Pancreas (tissue), 10 donors: ENCODE measurements around the gene CSHL1. TPM values are rescaled to one million over a fixed set of nuclear protein-coding genes. Genes with fewer than 3 reads are reported as not detected.
A peak's percentile ranks its signal among the peaks of the same experiment; 100 is the strongest.
"Not testable (repeated sequence)": the region's sequence is repeated elsewhere in the genome, so short reads cannot be mapped to it uniquely, and the experiment has no call there.

ENCODE experiments used
- ATAC-seq, 4 donors: fragments of 200-7000 bp; cut with Tn5 transposase; one replicate each; pipeline versions ENCODE4 v1.8.0 to v1.9.1; 2020; ENCODE audit warnings: mild to moderate bottlenecking in 4 of 4, moderate library complexity in 4 of 4
- DNase-seq, 6 donors: peaks; one replicate each; pipeline ENCODE4 v3.0.0-alpha.2; 2020
- FAIRE-seq: peaks from 2 replicates; lab custom pipeline; 2012; peaks lifted over from hg19 to GRCh38; lab: Jason Lieb, UNC
- H3K27ac ChIP-seq, 4 donors: fragments of 200-600 bp; sonication (generic); 1 replicate in 3 of 4; 2 replicates in 1 of 4; pipeline versions ENCODE4 v1.5.0 to v1.8.0; 2020
- H3K27me3 ChIP-seq, 4 donors: fragments of 200-600 bp; one replicate each; pipeline ENCODE4 v1.8.0; 2021
- H3K36me3 ChIP-seq, 3 donors: fragments of 200-600 bp; sonication (generic) in 1 of 3; one replicate each; pipeline versions ENCODE4 v1.5.0 to v1.8.0; 2020 to 2021
- H3K4me1 ChIP-seq, 3 donors: fragments of 200-600 bp; one replicate each; pipeline ENCODE4 v1.8.0; 2021
- H3K4me3 ChIP-seq, 4 donors: fragments of 200-600 bp; sonication (generic) in 2 of 4; one replicate each; pipeline versions ENCODE4 v1.5.0 to v1.8.0; 2020 to 2021
- H3K9me3 ChIP-seq, 4 donors: fragments of 200-600 bp; one replicate each; pipeline ENCODE4 v1.8.0; 2021
- WGBS, 2 donors: extraction: QIAGEN DNeasy Blood & Tissue Kit; methylation state at CpG; one replicate each; pipeline ENCODE4 v1.1.7; 2013; 5-methylcytosine and 5-hydroxymethylcytosine counted together
- intact Hi-C, 3 donors: fragments of 100-400 bp; cut with DNase I; formaldehyde crosslinking; loops; one replicate each; pipeline versions ENCODE4 v1.11.1 to v1.14.2; 2022
- polyA plus RNA-seq, 2 donors: library from polyadenylated mRNA; stranded (reverse); fragments of 200-250 nt; gene quantifications; one replicate each; pipeline ENCODE4 v1.2.3, GENCODE V29; 2013
- total RNA-seq, 6 donors: library from RNA; stranded (reverse); fragmentation: NEBNext Ultra II Directional in 4 of 6; extraction: Animal tissue kit (Norgen Biotek cat#: 25700) in 4 of 6; gene quantifications; one replicate each; pipeline versions ENCODE4 v1.2.1 to v1.2.4, GENCODE V29; 2021 to 2023
- TF ChIP-seq, protein P1 (sequence below), 4 donors: fragments of 200-600 bp; sonication (generic) in 3 of 4; IDR thresholded peaks; one replicate each; pipeline versions ENCODE4 v1.5.0 to v1.8.0; 2021; ENCODE audit warnings: antibody characterized with exemption in 4 of 4
- donor health status: healthy with polysubstance abuse.
- donor health status: DM: no; HTN: no; CAD: no; lungs with moderate emphysema.
- donor health status: DM: no; HTN: no; CAD: no.
- donor health status: control.
- donor health status: control.
- donor health status: Bipolar disorder and iron deficiency.
- donor health status: DM: yes; HTN: yes; CAD: no.
- donor health status: DM: no; HTN: no; CAD: no.
- donor health status: DM: no; HTN: no; CAD: no.
- donor health status: DM: yes; HTN: yes; CAD: no.

Gene CSHL1
- total and polyA plus RNA-seq, 8 donors, result not detected

DNA sequence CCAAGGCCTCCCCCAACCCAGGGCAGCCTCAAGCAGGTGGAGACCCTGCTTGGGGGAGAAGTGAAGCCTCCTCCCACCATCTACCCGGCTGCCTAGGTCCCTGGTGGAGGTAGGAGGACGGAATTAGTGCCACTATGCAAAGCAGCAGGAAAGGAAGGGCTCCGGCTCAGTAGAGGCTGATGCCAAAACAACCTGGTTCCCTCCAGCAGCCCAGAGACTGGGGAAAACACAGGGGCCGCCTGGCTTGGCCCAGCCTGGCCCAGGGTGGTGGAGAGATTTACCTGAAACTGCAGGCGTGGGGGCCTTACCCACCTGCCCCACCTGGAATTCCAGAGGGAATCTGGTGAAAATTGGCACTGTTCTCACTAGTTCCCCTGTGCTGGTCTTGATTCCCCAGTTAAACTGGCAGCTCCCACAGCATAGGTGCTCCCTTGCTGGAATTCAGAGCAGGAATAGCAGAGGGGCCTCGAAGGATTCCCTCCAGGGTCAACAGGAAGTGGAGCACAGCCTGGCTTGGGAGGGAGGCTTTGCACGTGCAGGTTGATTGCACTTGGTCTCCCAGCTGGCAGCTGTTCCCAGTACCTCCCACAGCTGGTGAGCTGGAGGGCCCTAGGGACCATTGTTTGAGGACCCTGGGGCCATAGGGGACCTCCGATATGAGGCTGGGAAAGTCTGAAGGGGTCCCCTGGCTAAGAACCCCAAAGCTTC is 16.6 kb upstream of the CSHL1 start:
- H3K4me3 ChIP-seq, result no peak overlapping the region
- H3K27me3 ChIP-seq, result no peaks in the 10 kb centered on the region
- ATAC-seq (no peak), FAIRE-seq (no peak), DNase-seq (peak in 2 of 6 donors; percentile 5 to 23)
- TF ChIP-seq, protein P1, sequence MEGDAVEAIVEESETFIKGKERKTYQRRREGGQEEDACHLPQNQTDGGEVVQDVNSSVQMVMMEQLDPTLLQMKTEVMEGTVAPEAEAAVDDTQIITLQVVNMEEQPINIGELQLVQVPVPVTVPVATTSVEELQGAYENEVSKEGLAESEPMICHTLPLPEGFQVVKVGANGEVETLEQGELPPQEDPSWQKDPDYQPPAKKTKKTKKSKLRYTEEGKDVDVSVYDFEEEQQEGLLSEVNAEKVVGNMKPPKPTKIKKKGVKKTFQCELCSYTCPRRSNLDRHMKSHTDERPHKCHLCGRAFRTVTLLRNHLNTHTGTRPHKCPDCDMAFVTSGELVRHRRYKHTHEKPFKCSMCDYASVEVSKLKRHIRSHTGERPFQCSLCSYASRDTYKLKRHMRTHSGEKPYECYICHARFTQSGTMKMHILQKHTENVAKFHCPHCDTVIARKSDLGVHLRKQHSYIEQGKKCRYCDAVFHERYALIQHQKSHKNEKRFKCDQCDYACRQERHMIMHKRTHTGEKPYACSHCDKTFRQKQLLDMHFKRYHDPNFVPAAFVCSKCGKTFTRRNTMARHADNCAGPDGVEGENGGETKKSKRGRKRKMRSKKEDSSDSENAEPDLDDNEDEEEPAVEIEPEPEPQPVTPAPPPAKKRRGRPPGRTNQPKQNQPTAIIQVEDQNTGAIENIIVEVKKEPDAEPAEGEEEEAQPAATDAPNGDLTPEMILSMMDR (IDR thresholded peaks at IDR 0.05), result no peak
- intact Hi-C loops, result no loop called here
- 61 to 69% methylated on average over 8 of the region's 8 CpGs for WGBS, 2 donors
- no peaks in the 10 kb centered on the region for H3K36me3 ChIP-seq
- no peaks in the 10 kb centered on the region for H3K9me3 ChIP-seq
- H3K27ac ChIP-seq, result no peak overlapping the region
- no peaks in the 10 kb centered on the region for H3K4me1 ChIP-seq

DNA sequence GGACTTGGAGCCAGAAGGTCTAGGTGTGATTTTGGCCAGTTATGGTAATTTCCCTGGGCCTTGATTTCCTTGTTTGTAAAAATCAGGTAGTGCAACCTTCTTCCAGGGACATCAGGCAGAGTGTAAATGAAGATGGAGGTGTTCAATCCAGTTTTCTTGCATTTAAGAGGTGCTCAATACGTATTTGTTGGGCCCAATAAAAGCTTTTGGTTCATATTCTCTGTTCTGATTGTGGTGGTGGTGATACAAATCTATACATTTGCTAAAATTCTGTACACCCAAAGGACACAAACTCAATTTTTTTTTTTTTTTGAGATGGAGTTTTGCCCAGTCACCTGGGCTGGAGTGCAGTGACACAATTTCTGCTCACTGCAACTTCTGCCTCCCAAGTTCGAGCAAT is 15.1 kb upstream of the CSHL1 start:
- FAIRE-seq, result no peak
- no peak for DNase-seq
- Histone ChIP-seq H3K4me1 (no peaks in the 10 kb centered on the region), H3K36me3 (no peaks in the 10 kb centered on the region), H3K27ac (no peak overlapping the region), H3K27me3 (no peaks in the 10 kb centered on the region), H3K9me3 (no peaks in the 10 kb centered on the region), H3K4me3 (no peak overlapping the region)
- intact Hi-C loops, result no loop called here
- TF ChIP-seq, protein P1 (IDR thresholded peaks at IDR 0.05), result no peak
- 93 to 94% methylated on average over 2 of the region's 2 CpGs for WGBS, 2 donors
- ATAC-seq, result no peak

DNA sequence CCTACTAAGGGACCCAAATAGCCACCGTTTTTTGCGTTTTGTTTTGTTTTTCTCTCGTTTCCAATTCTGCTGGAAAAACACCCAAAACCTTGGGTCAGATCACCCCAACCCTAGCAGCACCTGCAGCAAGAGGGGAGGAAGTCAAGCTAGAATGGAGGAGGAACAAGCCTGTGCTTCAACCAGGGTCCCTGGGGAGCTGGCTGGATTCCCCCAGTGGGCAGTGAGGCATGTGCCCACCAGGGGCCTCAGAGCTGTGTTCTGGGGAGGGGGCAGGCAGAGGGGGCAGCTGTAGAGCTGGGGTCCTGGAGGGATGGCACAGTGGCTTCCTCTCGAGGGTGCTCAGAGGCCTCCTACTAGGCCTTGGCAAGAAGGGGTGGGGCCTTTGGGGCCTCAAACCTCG is 14.6 kb upstream of the CSHL1 start:
- intact Hi-C loops, result no loop called here
- FAIRE-seq, result no peak
- no peak overlapping the region for H3K4me3 ChIP-seq
- TF ChIP-seq, protein P1 (IDR thresholded peaks at IDR 0.05), result no peak
- no peaks in the 10 kb centered on the region for H3K4me1 ChIP-seq
- no peaks in the 10 kb centered on the region for H3K36me3 ChIP-seq
- H3K27me3 ChIP-seq, result no peaks in the 10 kb centered on the region
- H3K9me3 ChIP-seq, result no peaks in the 10 kb centered on the region
- DNase-seq, result peak in 1 of 6 donors; percentile 24
- no peak overlapping the region for H3K27ac ChIP-seq
- ATAC-seq, result no peak
- WGBS, 2 donors, result 70 to 75% methylated on average over 5 of the region's 5 CpGs

DNA sequence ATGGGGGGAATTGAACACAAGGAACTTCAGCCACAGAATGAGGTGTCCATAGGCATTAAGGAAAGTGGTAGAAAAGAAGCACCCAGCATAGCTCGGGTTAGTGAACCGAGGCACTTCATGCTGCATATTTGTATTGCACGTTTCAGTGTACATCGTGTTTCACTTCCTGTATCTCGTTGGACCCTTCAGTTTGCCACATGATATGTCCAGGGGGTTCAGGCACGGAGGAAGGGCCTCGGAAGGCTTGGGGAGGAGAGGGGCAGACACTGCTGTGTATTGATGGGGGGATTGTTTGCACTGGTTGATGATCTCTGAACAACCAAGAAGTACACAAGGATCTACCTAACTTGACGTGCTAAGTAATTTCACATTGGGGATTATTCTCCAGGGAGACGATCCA is 11.3 kb upstream of the CSHL1 start:
- H3K9me3 ChIP-seq, H3K4me1 ChIP-seq, FAIRE-seq, H3K27me3 ChIP-seq, ATAC-seq, H3K4me3 ChIP-seq, H3K36me3 ChIP-seq, H3K27ac ChIP-seq, intact Hi-C loops: not testable (repeated sequence)
- DNase-seq, result peak in 1 of 6 donors; percentile 7
- WGBS, 2 donors, result 62 to 64% methylated on average over 9 of the region's 9 CpGs

DNA sequence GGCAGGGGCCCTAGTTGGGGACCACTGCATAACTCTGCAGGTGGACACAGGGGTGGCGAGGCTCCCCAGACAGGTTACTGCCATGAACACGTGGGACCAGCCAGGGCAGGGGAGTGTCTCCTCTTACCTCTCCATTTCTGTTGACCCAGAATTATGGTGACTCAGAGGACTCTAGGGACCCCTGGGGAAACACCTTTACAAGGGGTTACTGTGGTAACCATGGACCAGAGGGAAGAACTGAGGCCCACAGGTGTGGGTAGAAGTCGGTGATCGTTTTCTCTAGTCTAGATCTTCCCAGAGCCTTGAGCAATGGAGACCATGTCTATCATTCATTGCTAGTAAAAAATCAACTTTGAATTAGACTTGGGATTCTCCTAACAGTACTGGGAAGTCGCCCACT is 9.7 kb upstream of the CSHL1 start:
- intact Hi-C loops, H3K36me3 ChIP-seq, FAIRE-seq, H3K4me1 ChIP-seq, H3K4me3 ChIP-seq, ATAC-seq, H3K27ac ChIP-seq, H3K9me3 ChIP-seq, H3K27me3 ChIP-seq: not testable (repeated sequence)
- WGBS, 2 donors, result 68 to 78% methylated on average over 5 of the region's 5 CpGs
- DNase-seq, result peak in 1 of 6 donors; percentile 26

DNA sequence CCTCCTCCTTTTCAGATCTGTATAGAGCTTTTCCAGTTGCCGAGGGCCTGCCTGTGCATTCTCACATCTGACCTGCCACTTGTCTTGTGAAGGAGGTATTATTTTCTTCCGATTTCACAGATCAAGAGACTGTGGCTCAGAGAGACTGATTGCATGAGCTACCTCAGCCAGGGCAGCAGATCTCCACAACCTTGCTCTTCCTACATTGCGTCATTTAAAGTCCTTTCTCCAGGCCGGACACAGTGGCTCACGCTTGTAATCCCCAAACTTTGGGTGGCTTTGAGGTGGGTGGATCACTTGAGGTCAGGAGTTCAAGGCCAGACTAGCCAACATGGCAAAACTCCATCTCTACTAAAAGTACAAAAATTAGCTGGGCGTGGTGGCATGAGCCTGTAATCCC is 9.0 kb upstream of the CSHL1 start:
- ATAC-seq, intact Hi-C loops, H3K27ac ChIP-seq, FAIRE-seq, H3K4me3 ChIP-seq, H3K4me1 ChIP-seq, H3K9me3 ChIP-seq, H3K36me3 ChIP-seq, DNase-seq, H3K27me3 ChIP-seq: not testable (repeated sequence)
- 82 to 94% methylated on average over 6 of the region's 6 CpGs for WGBS, 2 donors
